Measurements from ENCODE around the gene GABRP. TPM values are rescaled to one million over a fixed set of nuclear protein-coding genes. Genes with fewer than 3 reads are reported as not detected.

The GABRP gene
- total and polyA plus RNA-seq, 2 donors (not counting 3 experiments of a cell fraction or from before 2014, with no cell fraction given), result 0.66 to 3.0 TPM

DNA sequence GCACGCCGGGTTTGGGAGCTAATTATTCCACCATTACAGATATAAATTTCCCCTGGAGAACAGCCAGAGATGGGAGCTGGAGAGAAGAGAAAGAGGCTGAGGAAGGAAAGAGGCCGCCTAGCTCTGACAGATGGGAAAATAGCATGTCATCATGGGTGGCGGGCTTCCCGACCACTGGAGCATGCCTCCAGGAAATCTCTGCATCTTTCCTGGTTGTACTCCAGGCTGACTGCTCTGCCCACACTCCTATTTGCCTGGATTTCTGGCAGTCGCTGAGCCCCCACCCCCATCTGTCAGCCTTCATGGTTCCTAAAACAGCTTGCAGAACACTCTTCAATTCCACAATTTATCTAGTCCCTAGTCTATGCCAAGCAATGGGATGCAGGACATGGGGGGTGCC is 14.3 kb upstream of the GABRP start:
- peaks cover 2 to 3% of the 10 kb centered on the region in 2 experiments for H3K27me3 ChIP-seq (ENCODE audit: control insufficient read depth in 2 of 2, insufficient read depth in 2 of 2, low read length in 2 of 2)
- TF ChIP-seq, protein P1, sequence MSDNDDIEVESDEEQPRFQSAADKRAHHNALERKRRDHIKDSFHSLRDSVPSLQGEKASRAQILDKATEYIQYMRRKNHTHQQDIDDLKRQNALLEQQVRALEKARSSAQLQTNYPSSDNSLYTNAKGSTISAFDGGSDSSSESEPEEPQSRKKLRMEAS (IDR thresholded peaks at IDR 0.05; ENCODE audit: insufficient read depth, insufficient read length), result no peak
- no peak for TF ChIP-seq POLR2AphosphoS5 (IDR thresholded peaks at IDR 0.05; ENCODE audit: insufficient read depth, low read depth, low read length)
- no peak for TF ChIP-seq JUN (IDR thresholded peaks at IDR 0.05; ENCODE audit: borderline replicate concordance, insufficient read depth, insufficient read length, low read depth)
- no peak for TF ChIP-seq EZH2 (IDR thresholded peaks at IDR 0.05; ENCODE audit: borderline replicate concordance, low read depth, low read length, severe bottlenecking)
- no peak for TF ChIP-seq POLR2A (IDR thresholded peaks at IDR 0.05; ENCODE audit: low read depth, low read length)
- FAIRE-seq (no peak), DNase-seq (ENCODE audit: low read depth, low spot score) (no peak)
- no peaks in the 10 kb centered on the region for H3K4me1 ChIP-seq (ENCODE audit: control insufficient read depth, extremely low read depth, insufficient read depth, low read length)
- no peaks in the 10 kb centered on the region for H3K79me2 ChIP-seq (ENCODE audit: control insufficient read depth, insufficient read depth, low read length)
- ChIA-PET CTCF (interaction anchor here (1.0 to 1.9 kb wide), 4 partner anchors 22 to 40 kb away, joined by 3 to 5 read pairs (median 5); no protein-coding TSS in a partner anchor), POLR2A (no interaction called here)
- H3K9ac ChIP-seq (replicated peaks; ENCODE audit: extremely low read depth, insufficient read depth, low read length), result no peak overlapping the region
- no TSS peak for BruUV-seq (replicated peaks)
- H3K36me3 ChIP-seq (ENCODE audit: control insufficient read depth in 2 of 2, extremely low read depth in 1 of 2, insufficient read depth in 2 of 2, low read length in 2 of 2), result no peaks in the 10 kb centered on the region
- H3K9me1 ChIP-seq (replicated peaks; ENCODE audit: control insufficient read depth, extremely low read depth, insufficient read depth, low read length), result no peaks in the 10 kb centered on the region
- no peak overlapping the region for H3K27ac ChIP-seq (ENCODE audit: insufficient read depth, low read depth, low read length)
- H3K4me3 ChIP-seq (replicated peaks in 1 of 3; ENCODE audit: insufficient read depth in 1 of 3, low read depth in 1 of 3, low read length in 3 of 3), result no peak overlapping the region
- H3K9me3 ChIP-seq (replicated peaks; ENCODE audit: control insufficient read depth, insufficient read depth, low read length), result no peaks in the 10 kb centered on the region
- H2AFZ ChIP-seq (ENCODE audit: low read depth, low read length), result no peak overlapping the region
- intact Hi-C loops (cut with micrococcal nuclease) (no loop called here), dilution Hi-C loops (cut with MboI; ENCODE audit: extremely low pct_ligation_motif_present, low sequenced_read_pairs) (no loop called here)
- H3K4me2 ChIP-seq (ENCODE audit: insufficient read depth, low read length), result no peak overlapping the region
- H4K20me1 ChIP-seq (replicated peaks; ENCODE audit: control insufficient read depth, extremely low read depth, insufficient read depth, low read length), result no peaks in the 10 kb centered on the region

DNA sequence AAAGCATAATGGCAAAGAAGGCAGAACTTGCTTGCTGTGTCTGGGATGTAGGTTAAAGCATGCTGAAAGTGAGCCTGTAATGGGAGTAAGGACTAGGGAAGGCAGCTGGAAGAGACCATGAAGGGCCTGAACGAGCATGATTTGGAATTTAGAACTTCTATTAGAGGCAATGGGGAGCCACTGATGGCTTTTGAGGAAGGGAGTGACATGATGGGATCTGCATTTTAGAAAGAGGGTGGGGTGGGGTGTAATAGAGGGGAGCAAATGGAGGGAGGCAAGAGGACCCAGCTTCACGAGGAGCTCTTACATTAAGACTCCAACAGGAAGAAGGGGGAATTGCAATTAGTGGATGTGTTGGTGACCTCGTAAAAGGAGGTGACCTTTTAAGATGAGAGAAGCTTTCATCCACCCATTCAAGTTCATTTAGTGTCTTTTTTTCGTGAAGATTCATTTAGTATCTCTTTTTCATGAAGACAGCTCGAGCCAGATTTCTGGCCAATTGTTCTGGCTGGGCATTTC is 13.6 kb upstream of the GABRP start:
- BruUV-seq (replicated peaks), result no TSS peak
- no peak overlapping the region for H2AFZ ChIP-seq (ENCODE audit: low read depth, low read length)
- peaks cover 2 to 3% of the 10 kb centered on the region in 2 experiments for H3K27me3 ChIP-seq (ENCODE audit: control insufficient read depth in 2 of 2, insufficient read depth in 2 of 2, low read length in 2 of 2)
- dilution Hi-C loops (cut with MboI; ENCODE audit: extremely low pct_ligation_motif_present, low sequenced_read_pairs) (no loop called here), intact Hi-C loops (cut with micrococcal nuclease) (no loop called here)
- no peaks in the 10 kb centered on the region for H4K20me1 ChIP-seq (replicated peaks; ENCODE audit: control insufficient read depth, extremely low read depth, insufficient read depth, low read length)
- H3K4me1 ChIP-seq (ENCODE audit: control insufficient read depth, extremely low read depth, insufficient read depth, low read length), result no peaks in the 10 kb centered on the region
- DNase-seq (ENCODE audit: low read depth, low spot score) (no peak), FAIRE-seq (no peak)
- ChIA-PET CTCF (interaction anchor here (1.0 to 1.5 kb wide), 3 partner anchors 21 to 39 kb away, joined by 3 to 5 read pairs (median 5); no protein-coding TSS in a partner anchor), POLR2A (no interaction called here)
- TF ChIP-seq JUN (IDR thresholded peaks at IDR 0.05; ENCODE audit: borderline replicate concordance, insufficient read depth, insufficient read length, low read depth) (no peak), FOS (IDR thresholded peaks at IDR 0.05; ENCODE audit: borderline replicate concordance, insufficient read depth, low read length) (no peak), GATA2 (IDR thresholded peaks at IDR 0.05; ENCODE audit: insufficient read depth, insufficient read length, low read depth, low read length) (no peak)
- no peak overlapping the region for H3K4me3 ChIP-seq (replicated peaks in 1 of 3; ENCODE audit: insufficient read depth in 1 of 3, low read depth in 1 of 3, low read length in 3 of 3)
- no peak overlapping the region for H3K9ac ChIP-seq (replicated peaks; ENCODE audit: extremely low read depth, insufficient read depth, low read length)
- H3K79me2 ChIP-seq (ENCODE audit: control insufficient read depth, insufficient read depth, low read length), result no peaks in the 10 kb centered on the region
- H3K9me1 ChIP-seq (replicated peaks; ENCODE audit: control insufficient read depth, extremely low read depth, insufficient read depth, low read length), result no peaks in the 10 kb centered on the region
- H3K4me2 ChIP-seq (ENCODE audit: insufficient read depth, low read length), result no peak overlapping the region
- no peaks in the 10 kb centered on the region for H3K36me3 ChIP-seq (ENCODE audit: control insufficient read depth in 2 of 2, extremely low read depth in 1 of 2, insufficient read depth in 2 of 2, low read length in 2 of 2)
- no peaks in the 10 kb centered on the region for H3K9me3 ChIP-seq (replicated peaks; ENCODE audit: control insufficient read depth, insufficient read depth, low read length)
- H3K27ac ChIP-seq (ENCODE audit: insufficient read depth, low read depth, low read length), result no peak overlapping the region

Data from endothelial cell of umbilical vein (primary cell).